ENCODE measurements around the gene OR6B1. TPM values are rescaled to one million over a fixed set of nuclear protein-coding genes. Genes with fewer than 3 reads are reported as not detected.

Gene OR6B1
- total and polyA plus RNA-seq, 9 of the 15 experiments (the other 6 are each of a cell fraction or from before 2014, with no cell fraction given), result not detected

DNA sequence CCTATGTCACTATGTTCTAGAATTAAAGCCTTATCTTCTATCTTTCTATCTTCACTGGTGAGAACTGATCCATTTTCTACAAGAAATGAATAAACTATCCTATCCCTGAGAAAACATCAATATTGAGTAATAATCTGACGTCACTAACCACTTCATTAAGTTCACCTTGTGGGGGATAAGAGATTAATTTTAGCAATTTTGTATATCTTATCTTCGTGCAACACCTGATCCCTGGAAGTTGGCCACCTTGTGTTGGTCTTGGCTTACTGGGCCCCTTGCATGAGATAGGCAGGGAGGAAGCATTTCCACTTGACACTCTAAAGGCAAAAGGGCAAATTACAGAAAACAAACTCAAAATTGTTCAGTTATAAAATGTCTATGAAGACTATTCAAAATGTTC is 20.1 kb upstream of the OR6B1 start (continued):
- TF ChIP-seq, protein P1, sequence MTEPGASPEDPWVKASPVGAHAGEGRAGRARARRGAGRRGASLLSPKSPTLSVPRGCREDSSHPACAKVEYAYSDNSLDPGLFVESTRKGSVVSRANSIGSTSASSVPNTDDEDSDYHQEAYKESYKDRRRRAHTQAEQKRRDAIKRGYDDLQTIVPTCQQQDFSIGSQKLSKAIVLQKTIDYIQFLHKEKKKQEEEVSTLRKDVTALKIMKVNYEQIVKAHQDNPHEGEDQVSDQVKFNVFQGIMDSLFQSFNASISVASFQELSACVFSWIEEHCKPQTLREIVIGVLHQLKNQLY (CRISPR knock-in tag; conservative IDR thresholded peaks at IDR 0.05), result no peak
- TF ChIP-seq ZNF76 (CRISPR knock-in tag; IDR thresholded peaks at IDR 0.05; ENCODE audit: borderline replicate concordance) (no peak), POLR2G (IDR thresholded peaks at IDR 0.05; ENCODE audit: low read depth, low read length) (no peak), POLR2B (IDR thresholded peaks at IDR 0.05; ENCODE audit: low read depth, partially characterized antibody) (no peak), ZBTB7A (IDR thresholded peaks at IDR 0.05; ENCODE audit: borderline replicate concordance, control insufficient read depth, low read depth, low read length) (no peak), ZKSCAN1 (IDR thresholded peaks at IDR 0.05; ENCODE audit: low read depth, low read length) (no peak), BMI1 (IDR thresholded peaks at IDR 0.05; ENCODE audit: low read length) (no peak), FOXJ3 (CRISPR knock-in tag; IDR thresholded peaks at IDR 0.05) (no peak), BCOR (IDR thresholded peaks at IDR 0.05) (no peak), CBX8 (IDR thresholded peaks at IDR 0.05; ENCODE audit: borderline replicate concordance, extremely low read depth, low read depth, low read length, poor library complexity, severe bottlenecking) (no peak), MAX (CRISPR knock-in tag; IDR thresholded peaks at IDR 0.05) (no peak), BACH1 (tag; IDR thresholded peaks at IDR 0.05) (no peak), TEAD4 (IDR thresholded peaks at IDR 0.05; ENCODE audit: low read length) (peak; percentile 88), TEAD4 (CRISPR knock-in tag; IDR thresholded peaks at IDR 0.05; ENCODE audit: borderline replicate concordance) (no peak), ELK3 (CRISPR knock-in tag; IDR thresholded peaks at IDR 0.05) (no peak), NKRF (IDR thresholded peaks at IDR 0.05; ENCODE audit: borderline replicate concordance) (no peak), IFI16 (CRISPR knock-in tag; IDR thresholded peaks at IDR 0.05) (no peak), TCF3 (CRISPR knock-in tag; IDR thresholded peaks at IDR 0.05) (peak; percentile 35; the same call in 1 of the 2 replicates), SMAD2 (IDR thresholded peaks at IDR 0.05; ENCODE audit: low read depth, low read length) (no peak), NFRKB (IDR thresholded peaks at IDR 0.05; ENCODE audit: low read depth) (no peak), MEF2A (IDR thresholded peaks at IDR 0.05; ENCODE audit: control insufficient read depth, low read depth, low read length) (no peak)
- TF ChIP-seq, protein P2, sequence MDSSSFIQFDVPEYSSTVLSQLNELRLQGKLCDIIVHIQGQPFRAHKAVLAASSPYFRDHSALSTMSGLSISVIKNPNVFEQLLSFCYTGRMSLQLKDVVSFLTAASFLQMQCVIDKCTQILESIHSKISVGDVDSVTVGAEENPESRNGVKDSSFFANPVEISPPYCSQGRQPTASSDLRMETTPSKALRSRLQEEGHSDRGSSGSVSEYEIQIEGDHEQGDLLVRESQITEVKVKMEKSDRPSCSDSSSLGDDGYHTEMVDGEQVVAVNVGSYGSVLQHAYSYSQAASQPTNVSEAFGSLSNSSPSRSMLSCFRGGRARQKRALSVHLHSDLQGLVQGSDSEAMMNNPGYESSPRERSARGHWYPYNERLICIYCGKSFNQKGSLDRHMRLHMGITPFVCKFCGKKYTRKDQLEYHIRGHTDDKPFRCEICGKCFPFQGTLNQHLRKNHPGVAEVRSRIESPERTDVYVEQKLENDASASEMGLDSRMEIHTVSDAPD (CRISPR knock-in tag; IDR thresholded peaks at IDR 0.05), result no peak
- TF ChIP-seq, protein P3, sequence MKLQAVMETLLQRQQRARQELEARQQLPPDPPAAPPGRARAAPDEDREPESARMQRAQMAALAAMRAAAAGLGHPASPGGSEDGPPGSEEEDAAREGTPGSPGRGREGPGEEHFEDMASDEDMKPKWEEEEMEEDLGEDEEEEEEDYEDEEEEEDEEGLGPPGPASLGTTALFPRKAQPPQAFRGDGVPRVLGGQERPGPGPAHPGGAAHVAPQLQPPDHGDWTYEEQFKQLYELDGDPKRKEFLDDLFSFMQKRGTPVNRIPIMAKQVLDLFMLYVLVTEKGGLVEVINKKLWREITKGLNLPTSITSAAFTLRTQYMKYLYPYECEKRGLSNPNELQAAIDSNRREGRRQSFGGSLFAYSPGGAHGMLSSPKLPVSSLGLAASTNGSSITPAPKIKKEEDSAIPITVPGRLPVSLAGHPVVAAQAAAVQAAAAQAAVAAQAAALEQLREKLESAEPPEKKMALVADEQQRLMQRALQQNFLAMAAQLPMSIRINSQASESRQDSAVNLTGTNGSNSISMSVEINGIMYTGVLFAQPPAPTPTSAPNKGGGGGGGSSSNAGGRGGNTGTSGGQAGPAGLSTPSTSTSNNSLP (IDR thresholded peaks at IDR 0.05; ENCODE audit: borderline replicate concordance, low read depth, low read length), result no peak
